IMR-90 (cell line): ENCODE results near the gene CSF1. TPM values are rescaled to one million over a fixed set of nuclear protein-coding genes. Genes with fewer than 3 reads are reported as not detected.
"Not testable (repeated sequence)": the region's sequence is repeated elsewhere in the genome, so short reads cannot be mapped to it uniquely, and the experiment has no call there.

ENCODE experiments used
- ATAC-seq: fragments of 200-7000 bp; cut with Tn5 transposase; 2 replicates; pipeline ENCODE4 v1.9.1; 2020; ENCODE audit warnings: low read depth, mild to moderate bottlenecking, moderate library complexity
- BruUV-seq: library from RNA; stranded (reverse); fragments of 400-500 nt; replicated peaks from 2 replicates; lab custom pipeline; 2021; lab: Mats Ljungman, UMichigan
- CTCF ChIA-PET: fragments of 300-600 bp; formaldehyde crosslinking; extraction: SDS; loops from one replicate; lab custom pipeline; 2021; ENCODE audit warnings: antibody characterized with exemption; lab: Yijun Ruan, JAX
- POLR2A ChIA-PET: fragments of 300-600 bp; sonication (Branson Sonifier 250); formaldehyde crosslinking; loops from one replicate; lab custom pipeline; 2022; ENCODE audit warnings: antibody characterized with exemption; ENCODE audit not compliant: unreplicated experiment; lab: Charles Lee
- DNase-seq: peaks from one replicate; pipeline ENCODE4 v3.0.0; 2013
- H2AFZ ChIP-seq: replicated peaks from 2 replicates; pipeline ENCODE3; 2013; ENCODE audit warnings: low read length, mild to moderate bottlenecking; ENCODE audit not compliant: poor library complexity
- H2AK5ac ChIP-seq: 2 replicates; pipeline ENCODE4 v1.6.1; 2013; ENCODE audit warnings: low read depth, low read length, inconsistent platforms
- H2AK9ac ChIP-seq: replicated peaks from 2 replicates; pipeline ENCODE3; 2013; ENCODE audit warnings: mild to moderate bottlenecking, low read depth, low read length, moderate library complexity; ENCODE audit not compliant: poor library complexity
- H2BK120ac ChIP-seq: 2 replicates; pipeline ENCODE4 v1.6.1; 2013; ENCODE audit warnings: low read depth, low read length, inconsistent platforms
- H2BK15ac ChIP-seq: 3 replicates; pipeline ENCODE4 v1.6.1; 2013; ENCODE audit warnings: low read depth, low read length, inconsistent platforms
- H2BK20ac ChIP-seq: 2 replicates; pipeline ENCODE4 v1.6.1; 2013; ENCODE audit warnings: low read depth, mild to moderate bottlenecking, inconsistent platforms, low read length, moderate library complexity
- H2BK5ac ChIP-seq: 2 replicates; pipeline ENCODE4 v1.6.1; 2013; ENCODE audit warnings: mild to moderate bottlenecking, low read depth, low read length, inconsistent platforms; ENCODE audit not compliant: poor library complexity, severe bottlenecking
- H3K14ac ChIP-seq: replicated peaks from 2 replicates; pipeline ENCODE4 v1.6.1; 2013; ENCODE audit warnings: low read depth, low read length, inconsistent platforms
- H3K18ac ChIP-seq: 2 replicates; pipeline ENCODE4 v1.6.1; 2013; ENCODE audit warnings: low read depth, low read length, control low read depth
- H3K23ac ChIP-seq: 2 replicates; pipeline ENCODE4 v1.6.1; 2013; ENCODE audit warnings: low read depth, low read length, inconsistent platforms
- H3K27ac ChIP-seq: 2 replicates; pipeline ENCODE4 v1.5.1; 2013; ENCODE audit warnings: mild to moderate bottlenecking, control low read depth, low read length; ENCODE audit not compliant: insufficient read depth
- H3K27me3 ChIP-seq: 2 replicates; pipeline ENCODE4 v1.6.1; 2013; ENCODE audit warnings: low read length; ENCODE audit not compliant: control insufficient read depth, insufficient read depth
- H3K36me3 ChIP-seq: 2 replicates; pipeline ENCODE4 v1.6.1; 2013; ENCODE audit warnings: low read length, mixed read lengths; ENCODE audit not compliant: control insufficient read depth, insufficient read depth
- H3K4ac ChIP-seq: 2 replicates; pipeline ENCODE4 v1.6.1; 2013; ENCODE audit warnings: low read depth, low read length, inconsistent platforms
- H3K4me1 ChIP-seq: 2 replicates; pipeline ENCODE4 v1.6.1; 2013; ENCODE audit warnings: low read length, mixed read lengths; ENCODE audit not compliant: control insufficient read depth, insufficient read depth
- H3K4me2 ChIP-seq: 2 replicates; pipeline ENCODE4 v1.6.1; 2013; ENCODE audit warnings: low read depth, mild to moderate bottlenecking, control low read depth, low read length, moderate library complexity
- H3K4me3 ChIP-seq: 2 replicates; pipeline ENCODE4 v1.5.1; 2013; ENCODE audit warnings: low read depth, mild to moderate bottlenecking, control low read depth, low read length, moderate library complexity; ENCODE audit not compliant: insufficient read depth
- H3K56ac ChIP-seq: 2 replicates; pipeline ENCODE4 v1.6.1; 2013; ENCODE audit warnings: low read length, inconsistent platforms; ENCODE audit not compliant: insufficient read depth; ENCODE audit errors: extremely low read depth
- H3K79me1 ChIP-seq, 2 experiments: 2 replicates each; pipeline ENCODE4 v1.6.1; 2013; ENCODE audit warnings: low read length in 2 of 2, inconsistent platforms in 1 of 2, low read depth in 1 of 2
- H3K9ac ChIP-seq: 2 replicates; pipeline ENCODE4 v1.6.1; 2013; ENCODE audit warnings: low read depth, low read length, control low read depth
- H3K9me1 ChIP-seq: 2 replicates; pipeline ENCODE4 v1.6.1; 2013; ENCODE audit warnings: low read length, inconsistent platforms; ENCODE audit not compliant: insufficient read depth
- H3K9me3 ChIP-seq: 2 replicates; pipeline ENCODE4 v1.6.1; 2013; ENCODE audit warnings: low read length; ENCODE audit not compliant: control insufficient read depth, insufficient read depth
- H4K20me1 ChIP-seq: 2 replicates; pipeline ENCODE4 v1.6.1; 2013; ENCODE audit warnings: low read length, inconsistent platforms; ENCODE audit not compliant: insufficient read depth
- H4K5ac ChIP-seq: 2 replicates; pipeline ENCODE4 v1.6.1; 2013; ENCODE audit warnings: mild to moderate bottlenecking, low read depth, low read length, control low read depth
- H4K8ac ChIP-seq, 2 experiments: 2 replicates each; pipeline ENCODE4 v1.6.1; 2013; ENCODE audit warnings: low read depth in 2 of 2, low read length in 2 of 2, control low read depth in 1 of 2, inconsistent platforms in 1 of 2
- H4K91ac ChIP-seq: 2 replicates; pipeline ENCODE4 v1.6.1; 2013; ENCODE audit warnings: low read depth, low read length, inconsistent platforms; ENCODE audit not compliant: insufficient read depth
- WGBS, 2 experiments: methylation state at CpG; one replicate each; pipeline versions ENCODE4 v1.1.5 to v1.1.7; 2013; ENCODE audit warnings: missing lambda C conversion rate in 2 of 2; ENCODE audit not compliant: insufficient read length in 1 of 2; ENCODE audit errors: extremely low coverage in 2 of 2; 5-methylcytosine and 5-hydroxymethylcytosine counted together
- dilution Hi-C: fragments of 300-500 bp; cut with HindIII; formaldehyde crosslinking; loops from one replicate; pipeline ENCODE4 v1.14.3; 2018; ENCODE audit warnings: low sequenced_read_pairs; ENCODE audit not compliant: unreplicated experiment
- in situ Hi-C: fragments of 300-500 bp; cut with MboI; formaldehyde crosslinking; loops from 3 replicates; pipeline ENCODE4 v1.14.3; 2019; ENCODE audit warnings: low sequenced_read_pairs, inconsistent platforms, mixed read lengths
- intact Hi-C: fragments of 100-400 bp; cut with micrococcal nuclease; formaldehyde crosslinking; loops from 2 replicates; pipeline ENCODE4 v1.10.0; 2022
- polyA plus RNA-seq, 3 experiments: library from polyadenylated mRNA; depleted of rRNA; stranded (reverse); fragments of >200 nt; gene quantifications; 2 replicates each; pipeline ENCODE4 v1.2.3, GENCODE V29; 2012; ENCODE audit warnings: low replicate concordance in 1 of 3
- total RNA-seq: library from RNA; depleted of rRNA; stranded (reverse); fragments of >200 nt; gene quantifications from 2 replicates; pipeline ENCODE4 v1.2.3, GENCODE V29; 2012

Gene CSF1
- total and polyA plus RNA-seq, 2 of the 4 experiments (the other 2 are of a cell fraction) = 14.3 to 22.0 TPM

DNA sequence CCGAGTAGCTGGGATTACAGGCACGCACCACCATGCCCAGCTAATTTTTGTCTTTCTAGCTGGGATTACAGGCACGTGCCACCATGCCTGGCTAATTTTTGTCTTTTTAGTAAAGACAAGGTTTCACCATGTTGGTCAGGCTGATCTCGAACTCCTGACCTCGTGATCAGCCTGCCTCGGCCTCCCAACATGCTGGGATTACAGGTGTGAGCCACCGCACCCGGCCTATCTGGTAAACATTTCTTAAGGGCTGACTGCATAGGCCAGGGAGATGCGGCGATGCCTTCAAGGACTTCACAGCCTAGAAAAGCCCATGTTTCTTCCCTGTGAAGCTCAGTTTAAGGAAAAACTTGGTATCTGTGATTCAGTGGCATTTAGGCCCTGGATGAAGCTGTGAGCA, 9.7 kb downstream of the CSF1 start:
- peaks cover 93% of the 10 kb centered on the region for H3K36me3 ChIP-seq

More for the DNA sequence above, 9.7 kb downstream of the CSF1 start:
- H3K9ac ChIP-seq, H4K91ac ChIP-seq, DNase-seq, H2BK15ac ChIP-seq, H3K9me3 ChIP-seq, POLR2A ChIA-PET, H3K27me3 ChIP-seq, intact Hi-C loops, H3K23ac ChIP-seq, H3K56ac ChIP-seq, H3K27ac ChIP-seq, H2BK120ac ChIP-seq, H4K8ac ChIP-seq, H2BK20ac ChIP-seq, H3K4ac ChIP-seq, H4K5ac ChIP-seq, H2AK5ac ChIP-seq, H2BK5ac ChIP-seq, BruUV-seq, ATAC-seq, H2AFZ ChIP-seq, H3K14ac ChIP-seq, H3K18ac ChIP-seq, H3K4me2 ChIP-seq, H2AK9ac ChIP-seq, dilution Hi-C loops, H3K4me3 ChIP-seq: not testable (repeated sequence)
- H3K79me1 ChIP-seq = peaks cover 24 to 87% of the 10 kb centered on the region in 2 experiments
- peaks cover 12% of the 10 kb centered on the region for H3K4me1 ChIP-seq
- 100% methylated on average over 9 of the region's 10 CpGs; no CpG with 5 or more reads in 1 of the 2 experiments for whole genome bisulfite sequencing, 2 experiments
- H3K9me1 ChIP-seq = peaks cover 26% of the 10 kb centered on the region
- peaks cover 18% of the 10 kb centered on the region for H4K20me1 ChIP-seq
- CTCF ChIA-PET = interaction anchor here (0.9 to 3.9 kb wide), 3 partner anchors 16 to 280 kb away, joined by 3 to 21 read pairs (median 3); partner anchors contain the start of gene AHCYL1
- in situ Hi-C loops = loop anchor here (25.0 kb wide), 1 partner anchor 133 kb away; no protein-coding TSS in a partner anchor
